Measurements from ENCODE around the gene APBB1.

The APBB1 gene

DNA sequence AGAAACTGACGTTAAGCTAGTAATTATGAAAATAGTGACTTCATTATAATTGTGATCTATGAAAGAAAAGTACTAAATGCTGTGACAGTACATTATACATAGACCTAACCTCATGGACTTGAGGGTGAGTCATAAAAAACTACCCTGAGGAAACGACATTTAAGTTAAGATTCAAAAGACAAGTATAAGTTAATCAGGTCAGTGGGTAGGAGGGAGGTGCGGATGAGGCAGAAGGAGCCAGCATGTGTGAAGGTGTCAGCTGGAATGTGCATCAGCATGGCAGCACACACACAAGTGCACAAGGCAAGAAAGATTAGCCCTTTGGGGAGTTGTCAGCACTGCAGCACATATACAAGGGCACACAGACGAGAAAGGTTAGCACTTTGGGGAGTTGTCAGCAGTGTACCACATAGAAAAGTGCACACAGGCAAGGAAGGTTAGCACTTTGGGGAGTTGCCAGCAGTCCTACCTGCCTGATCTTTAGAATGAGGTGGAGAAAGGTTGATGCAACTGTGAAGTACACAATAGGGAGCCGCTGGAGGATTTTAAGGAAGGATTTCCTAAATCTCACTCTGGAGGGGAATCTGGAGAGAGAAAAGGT lies 67.0 kb downstream of the APBB1 start:
- no peak for DNase-seq (ENCODE audit: low read depth in 2 of 2)

DNA sequence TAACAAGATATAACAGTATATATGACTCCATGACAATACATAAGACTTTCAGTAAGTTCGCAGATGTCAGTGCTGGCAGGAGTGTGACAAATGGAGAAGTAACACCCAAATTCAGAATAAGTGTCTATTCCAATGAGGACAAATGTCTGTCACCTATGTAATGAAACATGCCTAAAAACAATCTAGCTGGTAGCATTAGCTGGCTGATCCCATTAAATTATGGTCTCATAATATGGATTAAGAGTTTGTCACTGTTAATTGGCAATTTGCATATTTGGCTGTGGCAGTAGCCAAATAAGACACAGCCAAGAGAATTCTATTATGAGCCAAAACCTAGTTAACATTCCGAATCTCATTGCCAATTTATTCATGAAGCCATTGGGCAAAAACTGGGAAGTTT lies 68.4 kb downstream of the APBB1 start:
- no peak for DNase-seq (ENCODE audit: low read depth in 2 of 2)

DNA sequence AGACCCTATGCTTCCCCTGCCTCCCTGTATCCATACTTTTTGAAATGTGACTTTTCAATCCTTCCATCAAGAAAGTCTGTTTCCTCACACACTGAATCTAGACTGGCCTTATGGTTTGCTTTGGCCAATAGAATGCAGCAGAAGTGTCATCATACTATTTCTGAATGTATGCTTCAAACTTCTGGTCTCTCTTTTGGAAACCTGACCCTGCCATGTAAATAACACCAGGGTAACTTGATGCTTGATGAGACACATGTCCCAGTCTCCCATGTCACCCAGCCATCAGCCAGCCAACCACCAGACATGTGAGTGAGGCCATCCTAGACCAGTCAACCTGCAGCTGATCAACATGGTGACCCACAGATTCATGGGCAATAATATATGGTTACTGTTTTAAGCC lies 68.9 kb downstream of the APBB1 start:
- DNase-seq (ENCODE audit: low read depth in 2 of 2) = no peak

DNA sequence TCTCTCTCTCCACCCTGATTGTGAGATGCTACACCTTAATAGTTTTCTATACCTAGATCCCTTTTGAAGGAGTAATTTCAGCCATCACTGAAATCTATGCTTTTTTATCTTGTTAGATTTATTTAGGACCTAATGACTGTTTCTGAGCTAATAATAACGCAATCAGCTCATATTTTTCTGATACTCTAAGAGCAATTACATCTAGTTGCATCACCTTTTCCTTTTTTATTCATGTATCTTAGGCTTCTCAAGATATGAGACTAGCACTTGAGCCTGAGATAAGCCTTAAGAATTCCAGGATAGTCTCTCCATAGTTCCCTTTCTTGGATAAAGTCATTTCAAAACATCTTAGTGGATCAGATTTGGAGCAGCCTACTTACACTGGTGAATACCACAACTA lies 73.5 kb downstream of the APBB1 start:
- DNase-seq (ENCODE audit: low read depth in 2 of 2) = no peak

All from stimulated activated CD8-positive, alpha-beta memory T cell treated with anti-CD3 and anti-CD28 coated beads, Interleukin-2, amount 100 ng/mL, for 1 hour (primary cell).